Peyer's patch (tissue), 4 donors: ENCODE results near the gene G0S2.
A peak's percentile ranks its signal among the peaks of the same experiment; 100 is the strongest.

Experiments used
- POLR2A ChIP-seq, 2 donors: fragments of 450-650 bp; IDR thresholded peaks; one replicate each; pipeline ENCODE4 v1.5.1; 2017; ENCODE audit warnings: antibody characterized with exemption in 2 of 2, mild to moderate bottlenecking in 2 of 2, moderate library complexity in 2 of 2
- TF ChIP-seq, protein P1 (sequence below), 6 experiments: fragments of 450-650 bp in 4 of 6; fragments of 200-600 bp in 2 of 6; sonication (generic) in 1 of 6; IDR thresholded peaks; one replicate each; pipeline ENCODE4 v1.5.1; 2017 to 2019; ENCODE audit warnings: antibody characterized with exemption in 6 of 6, mild to moderate bottlenecking in 3 of 6, moderate library complexity in 1 of 6

DNA sequence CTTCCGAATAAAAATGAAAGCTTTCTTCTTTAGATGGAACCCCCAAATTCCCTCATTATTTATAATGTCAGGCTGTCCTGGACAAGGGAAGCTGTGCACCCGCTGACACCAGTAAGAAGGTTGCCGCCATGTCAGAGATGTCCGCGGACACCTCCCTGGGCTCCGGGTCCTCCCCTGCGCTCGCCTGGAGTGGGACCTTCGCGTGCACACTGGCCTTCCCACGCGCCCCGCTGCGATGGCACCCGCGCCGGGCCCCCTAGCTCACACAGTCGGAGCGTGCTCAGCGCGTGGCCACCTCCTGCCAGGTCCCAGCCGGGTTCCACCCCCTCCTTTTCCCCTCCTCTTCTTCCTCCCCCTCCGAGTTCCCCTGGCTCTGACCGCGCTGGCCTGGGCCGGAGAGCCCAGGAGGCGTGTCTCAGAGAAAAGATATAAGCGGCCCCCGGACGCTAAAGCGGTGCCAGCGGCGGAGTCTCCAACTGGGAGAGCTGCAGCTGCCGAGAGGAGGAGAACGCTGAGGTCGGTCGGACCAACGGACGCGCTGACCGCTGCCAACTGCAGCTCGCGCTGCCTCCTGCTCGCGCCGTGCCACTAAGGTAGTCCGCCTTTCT is at the start of gene G0S2:
- TF ChIP-seq, protein P1, sequence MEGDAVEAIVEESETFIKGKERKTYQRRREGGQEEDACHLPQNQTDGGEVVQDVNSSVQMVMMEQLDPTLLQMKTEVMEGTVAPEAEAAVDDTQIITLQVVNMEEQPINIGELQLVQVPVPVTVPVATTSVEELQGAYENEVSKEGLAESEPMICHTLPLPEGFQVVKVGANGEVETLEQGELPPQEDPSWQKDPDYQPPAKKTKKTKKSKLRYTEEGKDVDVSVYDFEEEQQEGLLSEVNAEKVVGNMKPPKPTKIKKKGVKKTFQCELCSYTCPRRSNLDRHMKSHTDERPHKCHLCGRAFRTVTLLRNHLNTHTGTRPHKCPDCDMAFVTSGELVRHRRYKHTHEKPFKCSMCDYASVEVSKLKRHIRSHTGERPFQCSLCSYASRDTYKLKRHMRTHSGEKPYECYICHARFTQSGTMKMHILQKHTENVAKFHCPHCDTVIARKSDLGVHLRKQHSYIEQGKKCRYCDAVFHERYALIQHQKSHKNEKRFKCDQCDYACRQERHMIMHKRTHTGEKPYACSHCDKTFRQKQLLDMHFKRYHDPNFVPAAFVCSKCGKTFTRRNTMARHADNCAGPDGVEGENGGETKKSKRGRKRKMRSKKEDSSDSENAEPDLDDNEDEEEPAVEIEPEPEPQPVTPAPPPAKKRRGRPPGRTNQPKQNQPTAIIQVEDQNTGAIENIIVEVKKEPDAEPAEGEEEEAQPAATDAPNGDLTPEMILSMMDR (IDR thresholded peaks at IDR 0.05) = no peak
- peak; percentile 37 to 89 for TF ChIP-seq POLR2A (IDR thresholded peaks at IDR 0.05)
